SK-N-SH treated with all-trans-retinoic acid at 6 μM for 48 hours (cell line): ENCODE data around the gene ARHGAP44.

ENCODE experiments used
- ATAC-seq: fragments of 200-7000 bp; cut with Tn5 transposase; 3 replicates; pipeline ENCODE4 v1.9.1; 2020; ENCODE audit warnings: mild to moderate bottlenecking, moderate library complexity
- ARNTL ChIP-seq: fragments of 450-650 bp; formaldehyde crosslinking; IDR thresholded peaks from 2 replicates; pipeline ENCODE4 v1.5.0; 2020; ENCODE audit warnings: low read depth, mild to moderate bottlenecking, moderate library complexity, borderline replicate concordance
- BACH2 ChIP-seq: fragments of 250-450 bp; sonication (Bioruptor Pico); IDR thresholded peaks from 2 replicates; pipeline ENCODE4 v1.9.0; 2021; ENCODE audit warnings: mild to moderate bottlenecking, borderline replicate concordance
- CSDC2 ChIP-seq: fragments of 250-450 bp; sonication (Bioruptor Pico); IDR thresholded peaks from 2 replicates; pipeline ENCODE4 v1.5.0; 2020; ENCODE audit warnings: mild to moderate bottlenecking, moderate library complexity
- ESRRG ChIP-seq: fragments of 250-450 bp; sonication (Bioruptor Pico); IDR thresholded peaks from 2 replicates; pipeline ENCODE4 v1.6.1; 2021; ENCODE audit warnings: mild to moderate bottlenecking
- GLIS3 ChIP-seq: fragments of 250-450 bp; sonication (Bioruptor Pico); IDR thresholded peaks from 2 replicates; pipeline ENCODE4 v1.5.0; 2020; ENCODE audit warnings: mild to moderate bottlenecking, moderate library complexity
- ISL1 ChIP-seq: fragments of 250-450 bp; sonication (Bioruptor Pico); IDR thresholded peaks from 2 replicates; pipeline ENCODE4 v2.1.2; 2022; ENCODE audit warnings: mild to moderate bottlenecking, moderate library complexity
- OSR1 ChIP-seq: fragments of 250-450 bp; sonication (Bioruptor Pico); IDR thresholded peaks from 2 replicates; pipeline ENCODE4 v1.8.0; 2022; ENCODE audit warnings: moderate library complexity, mild to moderate bottlenecking, inconsistent platforms
- PPARA ChIP-seq: fragments of 250-450 bp; sonication (Bioruptor Pico); IDR thresholded peaks from 2 replicates; pipeline ENCODE4 v1.5.0; 2020; ENCODE audit warnings: mild to moderate bottlenecking, borderline replicate concordance
- RARB ChIP-seq: fragments of 250-450 bp; sonication (Bioruptor Pico); IDR thresholded peaks from 2 replicates; pipeline ENCODE4 v1.8.0; 2021; ENCODE audit warnings: mild to moderate bottlenecking, moderate library complexity
- SNAI2 ChIP-seq: fragments of 250-450 bp; sonication (Bioruptor Pico); IDR thresholded peaks from 2 replicates; pipeline ENCODE4 v1.5.0; 2020; ENCODE audit warnings: mild to moderate bottlenecking, moderate library complexity
- TCF4 ChIP-seq: fragments of 250-450 bp; sonication (Bioruptor Pico); IDR thresholded peaks from 2 replicates; pipeline ENCODE4 v1.8.0; 2021; ENCODE audit warnings: mild to moderate bottlenecking, moderate library complexity, borderline replicate concordance
- TOX ChIP-seq: fragments of 250-450 bp; sonication (Bioruptor Pico); IDR thresholded peaks from 2 replicates; pipeline ENCODE4 v1.8.0; 2021; ENCODE audit warnings: mild to moderate bottlenecking, moderate library complexity, borderline replicate concordance
- ZC3H10 ChIP-seq: fragments of 250-450 bp; sonication (Bioruptor Pico); IDR thresholded peaks from 2 replicates; pipeline ENCODE4 v1.5.1; 2021; ENCODE audit warnings: mild to moderate bottlenecking, moderate library complexity
- ZFP3 ChIP-seq: fragments of 250-450 bp; sonication (Bioruptor Pico); IDR thresholded peaks from 2 replicates; pipeline ENCODE4 v1.5.0; 2020; ENCODE audit warnings: mild to moderate bottlenecking, moderate library complexity
- ZFP30 ChIP-seq: fragments of 450-650 bp; formaldehyde crosslinking; IDR thresholded peaks from 2 replicates; pipeline ENCODE4 v1.5.0; 2022; ENCODE audit warnings: mild to moderate bottlenecking, moderate library complexity
- ZNF565 ChIP-seq: fragments of 450-650 bp; formaldehyde crosslinking; conservative IDR thresholded peaks from 2 replicates; pipeline ENCODE4 v1.5.0; 2020; ENCODE audit warnings: low read depth, mild to moderate bottlenecking, moderate library complexity
- ZNF70 ChIP-seq: fragments of 450-650 bp; formaldehyde crosslinking; IDR thresholded peaks from 2 replicates; pipeline ENCODE4 v1.5.0; 2020; ENCODE audit warnings: mild to moderate bottlenecking, moderate library complexity
- ZNF8 ChIP-seq: fragments of 450-650 bp; formaldehyde crosslinking; IDR thresholded peaks from 2 replicates; pipeline ENCODE4 v1.5.0; 2020; ENCODE audit warnings: mild to moderate bottlenecking, moderate library complexity
- TF ChIP-seq, protein P1 (sequence below): fragments of 250-450 bp; sonication (Bioruptor Pico); IDR thresholded peaks from 2 replicates; pipeline ENCODE4 v1.8.0; 2021; ENCODE audit warnings: low read depth, mild to moderate bottlenecking, moderate library complexity, borderline replicate concordance
- TF ChIP-seq, protein P2 (sequence below): fragments of 250-450 bp; sonication (Bioruptor Pico); IDR thresholded peaks from 2 replicates; pipeline ENCODE4 v1.5.0; 2020; ENCODE audit warnings: mild to moderate bottlenecking, moderate library complexity
- TF ChIP-seq, protein P3 (sequence below): fragments of 250-450 bp; sonication (Bioruptor Pico); IDR thresholded peaks from 2 replicates; pipeline ENCODE4 v1.5.1; 2020; ENCODE audit warnings: low read depth, mild to moderate bottlenecking, moderate library complexity
- TF ChIP-seq, protein P4 (sequence below): fragments of 250-450 bp; sonication (Bioruptor Pico); IDR thresholded peaks from 2 replicates; pipeline ENCODE4 v1.5.1; 2021; ENCODE audit warnings: mild to moderate bottlenecking, moderate library complexity
- TF ChIP-seq, protein P5 (sequence below): fragments of 250-450 bp; sonication (Bioruptor Pico); IDR thresholded peaks from 2 replicates; pipeline ENCODE4 v1.8.0; 2020; ENCODE audit warnings: mild to moderate bottlenecking, moderate library complexity, borderline replicate concordance

Gene ARHGAP44

DNA sequence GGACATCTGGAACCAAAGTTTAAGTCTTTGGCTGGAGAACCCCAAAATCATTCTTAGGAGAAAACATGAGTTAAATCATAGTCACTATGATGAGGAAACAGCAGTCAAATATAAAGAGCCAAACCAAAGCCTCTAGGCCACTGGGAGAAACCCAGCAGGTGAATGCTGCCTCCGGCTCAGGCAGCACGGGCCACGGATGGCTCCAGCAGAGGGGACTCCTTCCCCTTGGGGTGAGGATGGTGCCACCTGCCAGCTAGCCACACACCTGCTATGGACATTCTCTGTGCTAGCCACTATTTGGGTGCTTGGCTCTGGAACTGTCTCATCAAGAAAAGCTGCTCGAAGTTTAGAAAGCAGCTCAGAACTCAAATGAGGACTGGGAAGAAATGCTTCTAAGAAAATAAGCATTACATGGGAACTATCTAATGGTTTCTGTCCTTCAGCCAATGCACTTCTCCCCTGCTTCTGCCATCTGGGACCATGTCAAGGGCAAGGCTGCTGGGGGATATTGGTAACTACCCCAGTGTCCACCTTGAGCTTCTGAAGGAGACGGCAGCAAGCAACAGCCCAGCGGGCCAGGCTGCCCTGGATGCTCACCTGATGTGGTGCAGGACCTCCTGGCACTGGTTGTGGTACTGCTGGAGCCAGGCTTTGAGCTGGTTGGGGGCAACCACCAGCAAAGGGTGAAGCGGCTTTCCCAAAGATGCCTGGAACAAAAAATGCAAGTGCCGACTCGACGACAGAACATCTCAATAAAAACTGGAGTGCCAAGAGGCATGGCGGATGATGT lies 206.0 kb downstream of the ARHGAP44 start:
- TF ChIP-seq, protein P1, sequence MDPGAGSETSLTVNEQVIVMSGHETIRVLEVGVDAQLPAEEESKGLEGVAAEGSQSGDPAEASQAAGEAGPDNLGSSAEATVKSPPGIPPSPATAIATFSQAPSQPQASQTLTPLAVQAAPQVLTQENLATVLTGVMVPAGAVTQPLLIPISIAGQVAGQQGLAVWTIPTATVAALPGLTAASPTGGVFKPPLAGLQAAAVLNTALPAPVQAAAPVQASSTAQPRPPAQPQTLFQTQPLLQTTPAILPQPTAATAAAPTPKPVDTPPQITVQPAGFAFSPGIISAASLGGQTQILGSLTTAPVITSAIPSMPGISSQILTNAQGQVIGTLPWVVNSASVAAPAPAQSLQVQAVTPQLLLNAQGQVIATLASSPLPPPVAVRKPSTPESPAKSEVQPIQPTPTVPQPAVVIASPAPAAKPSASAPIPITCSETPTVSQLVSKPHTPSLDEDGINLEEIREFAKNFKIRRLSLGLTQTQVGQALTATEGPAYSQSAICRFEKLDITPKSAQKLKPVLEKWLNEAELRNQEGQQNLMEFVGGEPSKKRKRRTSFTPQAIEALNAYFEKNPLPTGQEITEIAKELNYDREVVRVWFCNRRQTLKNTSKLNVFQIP (CRISPR knock-in tag) = no peak
- TF ChIP-seq ZNF565 (CRISPR knock-in tag) (no peak), PPARA (no peak), ZC3H10 (no peak), ZFP3 (CRISPR knock-in tag) (no peak), RARB (no peak), GLIS3 (no peak), ZFP30 (CRISPR knock-in tag) (no peak), CSDC2 (CRISPR knock-in tag) (no peak), TOX (CRISPR knock-in tag) (no peak), TCF4 (no peak), ISL1 (CRISPR knock-in tag) (no peak)
- TF ChIP-seq, protein P2, sequence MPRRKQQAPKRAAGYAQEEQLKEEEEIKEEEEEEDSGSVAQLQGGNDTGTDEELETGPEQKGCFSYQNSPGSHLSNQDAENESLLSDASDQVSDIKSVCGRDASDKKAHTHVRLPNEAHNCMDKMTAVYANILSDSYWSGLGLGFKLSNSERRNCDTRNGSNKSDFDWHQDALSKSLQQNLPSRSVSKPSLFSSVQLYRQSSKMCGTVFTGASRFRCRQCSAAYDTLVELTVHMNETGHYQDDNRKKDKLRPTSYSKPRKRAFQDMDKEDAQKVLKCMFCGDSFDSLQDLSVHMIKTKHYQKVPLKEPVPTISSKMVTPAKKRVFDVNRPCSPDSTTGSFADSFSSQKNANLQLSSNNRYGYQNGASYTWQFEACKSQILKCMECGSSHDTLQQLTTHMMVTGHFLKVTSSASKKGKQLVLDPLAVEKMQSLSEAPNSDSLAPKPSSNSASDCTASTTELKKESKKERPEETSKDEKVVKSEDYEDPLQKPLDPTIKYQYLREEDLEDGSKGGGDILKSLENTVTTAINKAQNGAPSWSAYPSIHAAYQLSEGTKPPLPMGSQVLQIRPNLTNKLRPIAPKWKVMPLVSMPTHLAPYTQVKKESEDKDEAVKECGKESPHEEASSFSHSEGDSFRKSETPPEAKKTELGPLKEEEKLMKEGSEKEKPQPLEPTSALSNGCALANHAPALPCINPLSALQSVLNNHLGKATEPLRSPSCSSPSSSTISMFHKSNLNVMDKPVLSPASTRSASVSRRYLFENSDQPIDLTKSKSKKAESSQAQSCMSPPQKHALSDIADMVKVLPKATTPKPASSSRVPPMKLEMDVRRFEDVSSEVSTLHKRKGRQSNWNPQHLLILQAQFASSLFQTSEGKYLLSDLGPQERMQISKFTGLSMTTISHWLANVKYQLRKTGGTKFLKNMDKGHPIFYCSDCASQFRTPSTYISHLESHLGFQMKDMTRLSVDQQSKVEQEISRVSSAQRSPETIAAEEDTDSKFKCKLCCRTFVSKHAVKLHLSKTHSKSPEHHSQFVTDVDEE (CRISPR knock-in tag) = no peak
- TF ChIP-seq, protein P3, sequence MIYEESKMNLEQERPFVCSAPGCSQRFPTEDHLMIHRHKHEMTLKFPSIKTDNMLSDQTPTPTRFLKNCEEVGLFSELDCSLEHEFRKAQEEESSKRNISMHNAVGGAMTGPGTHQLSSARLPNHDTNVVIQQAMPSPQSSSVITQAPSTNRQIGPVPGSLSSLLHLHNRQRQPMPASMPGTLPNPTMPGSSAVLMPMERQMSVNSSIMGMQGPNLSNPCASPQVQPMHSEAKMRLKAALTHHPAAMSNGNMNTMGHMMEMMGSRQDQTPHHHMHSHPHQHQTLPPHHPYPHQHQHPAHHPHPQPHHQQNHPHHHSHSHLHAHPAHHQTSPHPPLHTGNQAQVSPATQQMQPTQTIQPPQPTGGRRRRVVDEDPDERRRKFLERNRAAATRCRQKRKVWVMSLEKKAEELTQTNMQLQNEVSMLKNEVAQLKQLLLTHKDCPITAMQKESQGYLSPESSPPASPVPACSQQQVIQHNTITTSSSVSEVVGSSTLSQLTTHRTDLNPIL (CRISPR knock-in tag) = no peak

DNA sequence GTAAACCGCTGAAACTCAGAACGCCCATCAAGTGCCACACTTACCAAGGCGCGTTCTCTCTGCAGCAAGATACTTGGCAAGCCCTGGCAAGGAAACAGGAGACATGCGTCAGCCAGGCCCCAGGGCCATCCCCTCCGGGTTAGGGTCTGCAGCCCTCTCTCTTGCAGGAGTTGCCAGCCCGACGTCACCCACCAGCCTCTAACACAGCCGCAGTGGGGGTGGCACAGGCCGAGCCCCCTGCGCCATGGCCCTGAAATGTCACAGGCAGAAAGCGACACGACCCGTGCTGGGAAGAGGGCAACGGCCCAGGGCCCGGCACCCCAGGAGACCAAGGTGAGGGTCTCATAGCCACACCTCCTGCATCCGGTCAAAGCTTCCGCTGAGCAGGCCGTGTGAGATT lies 206.6 kb downstream of the ARHGAP44 start:
- no peak for ATAC-seq
- no peak for TF ChIP-seq SNAI2 (CRISPR knock-in tag)
- TF ChIP-seq ISL1 (CRISPR knock-in tag) = no peak
- TF ChIP-seq, protein P2 (CRISPR knock-in tag) = no peak
- TF ChIP-seq, protein P4, sequence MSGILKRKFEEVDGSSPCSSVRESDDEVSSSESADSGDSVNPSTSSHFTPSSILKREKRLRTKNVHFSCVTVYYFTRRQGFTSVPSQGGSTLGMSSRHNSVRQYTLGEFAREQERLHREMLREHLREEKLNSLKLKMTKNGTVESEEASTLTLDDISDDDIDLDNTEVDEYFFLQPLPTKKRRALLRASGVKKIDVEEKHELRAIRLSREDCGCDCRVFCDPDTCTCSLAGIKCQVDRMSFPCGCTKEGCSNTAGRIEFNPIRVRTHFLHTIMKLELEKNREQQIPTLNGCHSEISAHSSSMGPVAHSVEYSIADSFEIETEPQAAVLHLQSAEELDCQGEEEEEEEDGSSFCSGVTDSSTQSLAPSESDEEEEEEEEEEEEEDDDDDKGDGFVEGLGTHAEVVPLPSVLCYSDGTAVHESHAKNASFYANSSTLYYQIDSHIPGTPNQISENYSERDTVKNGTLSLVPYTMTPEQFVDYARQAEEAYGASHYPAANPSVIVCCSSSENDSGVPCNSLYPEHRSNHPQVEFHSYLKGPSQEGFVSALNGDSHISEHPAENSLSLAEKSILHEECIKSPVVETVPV (CRISPR knock-in tag) = no peak
- TF ChIP-seq ZC3H10 = no peak
- no peak for TF ChIP-seq RARB
- no peak for TF ChIP-seq GLIS3
- TF ChIP-seq ZNF70 (CRISPR knock-in tag) = no peak
- TF ChIP-seq OSR1 (CRISPR knock-in tag) = no peak
- TF ChIP-seq CSDC2 (CRISPR knock-in tag) = no peak
- TF ChIP-seq, protein P1 (CRISPR knock-in tag) = no peak
- no peak for TF ChIP-seq ZNF8
- TF ChIP-seq ZFP30 (CRISPR knock-in tag) = no peak
- no peak for TF ChIP-seq ARNTL (CRISPR knock-in tag)
- TF ChIP-seq ESRRG = no peak
- TF ChIP-seq, protein P5, sequence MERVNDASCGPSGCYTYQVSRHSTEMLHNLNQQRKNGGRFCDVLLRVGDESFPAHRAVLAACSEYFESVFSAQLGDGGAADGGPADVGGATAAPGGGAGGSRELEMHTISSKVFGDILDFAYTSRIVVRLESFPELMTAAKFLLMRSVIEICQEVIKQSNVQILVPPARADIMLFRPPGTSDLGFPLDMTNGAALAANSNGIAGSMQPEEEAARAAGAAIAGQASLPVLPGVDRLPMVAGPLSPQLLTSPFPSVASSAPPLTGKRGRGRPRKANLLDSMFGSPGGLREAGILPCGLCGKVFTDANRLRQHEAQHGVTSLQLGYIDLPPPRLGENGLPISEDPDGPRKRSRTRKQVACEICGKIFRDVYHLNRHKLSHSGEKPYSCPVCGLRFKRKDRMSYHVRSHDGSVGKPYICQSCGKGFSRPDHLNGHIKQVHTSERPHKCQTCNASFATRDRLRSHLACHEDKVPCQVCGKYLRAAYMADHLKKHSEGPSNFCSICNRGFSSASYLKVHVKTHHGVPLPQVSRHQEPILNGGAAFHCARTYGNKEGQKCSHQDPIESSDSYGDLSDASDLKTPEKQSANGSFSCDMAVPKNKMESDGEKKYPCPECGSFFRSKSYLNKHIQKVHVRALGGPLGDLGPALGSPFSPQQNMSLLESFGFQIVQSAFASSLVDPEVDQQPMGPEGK (CRISPR knock-in tag) = no peak
- TF ChIP-seq, protein P3 (CRISPR knock-in tag) = no peak
- TF ChIP-seq ZNF565 (CRISPR knock-in tag) = no peak
- no peak for TF ChIP-seq BACH2 (CRISPR knock-in tag)

More for the DNA sequence above, 206.0 kb downstream of the ARHGAP44 start:
- ATAC-seq = no peak
